K562 (cell line): ENCODE results near the gene EML6. TPM values are rescaled to one million over a fixed set of nuclear protein-coding genes. Genes with fewer than 3 reads are reported as not detected.

Experiments
- ATAC-seq: fragments of 200-7000 bp; cut with Tn5 transposase; 3 replicates; pipeline ENCODE4 v1.9.1; 2020; ENCODE audit warnings: moderate library complexity
- BruUV-seq: library from RNA; stranded (reverse); fragments of 400-500 nt; replicated peaks from 2 replicates; lab custom pipeline; 2021; lab: Mats Ljungman, UMichigan
- CTCF ChIA-PET: fragments of 300-600 bp; formaldehyde crosslinking; extraction: SDS; loops from one replicate; lab custom pipeline; 2021; ENCODE audit warnings: low intra/inter-chr PET ratio; lab: Yijun Ruan, JAX
- POLR2A ChIA-PET: fragments of 300-600, 350-650 bp; sonication (Branson Sonifier 250); formaldehyde crosslinking; extraction: SDS; loops from one replicate; lab custom pipeline; 2021; ENCODE audit warnings: antibody characterized with exemption, inconsistent platforms; lab: Yijun Ruan, JAX
- DNase-seq, 4 experiments: peaks; one replicate each; pipeline versions ENCODE4 v3.0.0 to v3.0.0-alpha.2; 2011 to 2018; ENCODE audit warnings: low spot score in 3 of 4, mixed read lengths in 3 of 4; ENCODE audit errors: extremely low read depth in 1 of 4
- FAIRE-seq: peaks from 2 replicates; lab custom pipeline; 2011; peaks lifted over from hg19 to GRCh38; lab: Jason Lieb, UNC
- H2AFZ ChIP-seq: 2 replicates; pipeline ENCODE4 v1.6.0; 2011; ENCODE audit warnings: low read depth, low read length, control low read depth, inconsistent platforms
- H3K27ac ChIP-seq: fragments of 200-600 bp; 3 replicates; pipeline ENCODE4 v1.8.0; 2011; ENCODE audit warnings: low read depth, mild to moderate bottlenecking, control low read depth, inconsistent platforms, low read length, moderate library complexity, mixed read lengths; ENCODE audit errors: extremely low read depth
- H3K27me3 ChIP-seq, 2 experiments: fragments of 300-600 bp in 1 of 2; 2 replicates in 1 of 2; 3 replicates in 1 of 2; pipeline versions ENCODE4 v1.6.0 to v1.8.0; 2011; ENCODE audit warnings: inconsistent platforms in 2 of 2, low read length in 2 of 2, mild to moderate bottlenecking in 1 of 2, mixed read lengths in 1 of 2, moderate library complexity in 1 of 2; ENCODE audit not compliant: control insufficient read depth in 2 of 2, insufficient read depth in 2 of 2
- H3K36me3 ChIP-seq: fragments of 300-600 bp; 3 replicates; pipeline ENCODE4 v1.8.0; 2011; ENCODE audit warnings: mild to moderate bottlenecking, low read length, inconsistent platforms; ENCODE audit not compliant: control insufficient read depth, insufficient read depth
- H3K4me1 ChIP-seq, 2 experiments: fragments of 200-600 bp in 1 of 2; replicated peaks in 1 of 2; 2 replicates in 1 of 2; 3 replicates in 1 of 2; pipeline versions ENCODE4 v1.5.1 to v1.8.0; 2011; ENCODE audit warnings: inconsistent platforms in 2 of 2, low read length in 2 of 2, mild to moderate bottlenecking in 1 of 2, mixed read lengths in 1 of 2, moderate library complexity in 1 of 2; ENCODE audit not compliant: control insufficient read depth in 2 of 2, insufficient read depth in 2 of 2
- H3K4me2 ChIP-seq: 2 replicates; pipeline ENCODE4 v1.6.1; 2011; ENCODE audit warnings: low read length, control low read depth, inconsistent platforms, mixed read lengths; ENCODE audit not compliant: insufficient read depth
- H3K4me3 ChIP-seq: fragments of 200-600 bp; sonication (generic), shearing (Covaris generic); 2 replicates; pipeline ENCODE4 v1.5.1; 2016; ENCODE audit warnings: control low read depth, inconsistent platforms
- H3K79me2 ChIP-seq: fragments of 200-600 bp; 3 replicates; pipeline ENCODE4 v1.8.0; 2011; ENCODE audit warnings: low read length, inconsistent platforms; ENCODE audit not compliant: control insufficient read depth, insufficient read depth
- H3K9ac ChIP-seq, 2 experiments: 2 replicates each; pipeline versions ENCODE4 v1.6.0 to v1.6.1; 2011; ENCODE audit warnings: low read depth in 2 of 2, low read length in 2 of 2, control low read depth in 1 of 2, inconsistent platforms in 1 of 2, mild to moderate bottlenecking in 1 of 2, mixed read lengths in 1 of 2; ENCODE audit not compliant: insufficient read depth in 1 of 2
- H3K9me1 ChIP-seq: one replicate; pipeline ENCODE4 v1.6.0; 2011; ENCODE audit warnings: inconsistent platforms, mild to moderate bottlenecking, low read length, moderate library complexity; ENCODE audit not compliant: control insufficient read depth, insufficient read depth
- H3K9me3 ChIP-seq: replicated peaks from 2 replicates; pipeline ENCODE4 v1.5.1; 2011; ENCODE audit warnings: low read depth, low read length, inconsistent platforms; ENCODE audit not compliant: control insufficient read depth, insufficient read depth
- H4K20me1 ChIP-seq: replicated peaks from 2 replicates; pipeline ENCODE4 v1.6.1; 2011; ENCODE audit warnings: low read length, inconsistent platforms, mixed read lengths; ENCODE audit not compliant: control insufficient read depth, insufficient read depth
- CHD1 ChIP-seq: fragments of 200-600 bp; sonication (generic); IDR thresholded peaks from one replicate; pipeline ENCODE4 v1.6.1; 2012; ENCODE audit warnings: mild to moderate bottlenecking, moderate library complexity, low read length, inconsistent platforms
- EHMT2 ChIP-seq: fragments of 450-650 bp; IDR thresholded peaks from 2 replicates; pipeline ENCODE4 v1.6.1; 2018; ENCODE audit warnings: antibody characterized with exemption
- HNRNPUL1 ChIP-seq: fragments of 200-400 bp; formaldehyde crosslinking; IDR thresholded peaks from 2 replicates; pipeline ENCODE4 v1.6.1; 2017; ENCODE audit warnings: low read length
- LEF1 ChIP-seq: fragments of 450-650 bp; IDR thresholded peaks from 2 replicates; pipeline ENCODE4 v1.6.1; 2016; ENCODE audit warnings: mild to moderate bottlenecking
- MEIS2 ChIP-seq: fragments of 450-650 bp; IDR thresholded peaks from 2 replicates; pipeline ENCODE4 v1.6.1; 2014; ENCODE audit warnings: mild to moderate bottlenecking; ENCODE audit not compliant: partially characterized antibody
- NCOA2 ChIP-seq, 2 experiments: fragments of 450-650 bp; IDR thresholded peaks; 2 replicates each; pipeline ENCODE4 v1.6.1; 2018; ENCODE audit warnings: mild to moderate bottlenecking in 2 of 2, moderate library complexity in 1 of 2; ENCODE audit not compliant: partially characterized antibody in 2 of 2
- TFAM ChIP-seq: fragments of 250-450 bp; sonication (Bioruptor Pico); conservative IDR thresholded peaks from 2 replicates; pipeline ENCODE4 v1.5.0; 2021; ENCODE audit warnings: mild to moderate bottlenecking, moderate library complexity
- TRIM28 ChIP-seq: fragments of 450-650 bp; IDR thresholded peaks from 2 replicates; pipeline ENCODE4 v1.6.1; 2017
- XRCC3 ChIP-seq: fragments of 450-650 bp; IDR thresholded peaks from 2 replicates; pipeline ENCODE4 v1.6.1; 2017; ENCODE audit warnings: mild to moderate bottlenecking, moderate library complexity
- ZFP30 ChIP-seq: fragments of 250-450 bp; sonication (Bioruptor Pico); IDR thresholded peaks from 2 replicates; pipeline ENCODE4 v1.8.0; 2022; ENCODE audit warnings: moderate library complexity, mild to moderate bottlenecking, inconsistent platforms, borderline replicate concordance
- WGBS: fragments of 100-300 bp; shearing (Covaris generic); methylation state at CpG from one replicate; pipeline ENCODE4 v1.1.6; 2016; ENCODE audit warnings: low coverage, mixed read lengths; ENCODE audit not compliant: insufficient coverage; ENCODE audit errors: missing lambda C conversion rate; 5-methylcytosine and 5-hydroxymethylcytosine counted together
- in situ Hi-C: fragments of 300-500 bp; cut with MboI; formaldehyde crosslinking; loops from 4 replicates; pipeline ENCODE4 v1.15.0; 2018; ENCODE audit warnings: inconsistent platforms, mixed read lengths
- intact Hi-C: fragments of 100-400 bp; cut with micrococcal nuclease; formaldehyde crosslinking; loops from 2 replicates; pipeline ENCODE4 v1.14.2; 2022
- polyA plus RNA-seq, 8 experiments: library from polyadenylated mRNA; depleted of rRNA in 4 of 8; stranded (reverse) in 5 of 8; unstranded in 3 of 8; fragments of >200 nt; fragmentation: Nextera tagmentation in 2 of 8; fragmentation: Illumina TruSeq in 1 of 8; extraction: Ambion mirVana in 2 of 8; extraction: Trizol in 1 of 8; gene quantifications; 2 replicates each; pipeline versions ENCODE4 v1.2.1 to v1.2.3, GENCODE V29; 2011 to 2014; ENCODE audit warnings: inconsistent platforms in 1 of 8, missing spikeins in 1 of 8
- total RNA-seq, 7 experiments: library from RNA; depleted of rRNA in 6 of 7; stranded (reverse); fragments of >200 nt in 6 of 7; fragmentation: Illumina TruSeq in 2 of 7; extraction: Trizol in 2 of 7; gene quantifications; 2 replicates each; pipeline versions ENCODE4 v1.2.1 to v1.2.3, GENCODE V29; 2011 to 2021; ENCODE audit warnings: low replicate concordance in 1 of 7
- TF ChIP-seq, protein P1 (sequence below): sonication (generic); formaldehyde crosslinking; IDR thresholded peaks from 2 replicates; pipeline ENCODE4 v1.5.0; 2020; ENCODE audit warnings: missing genetic modification reagents

EML6 gene
- total and polyA plus RNA-seq, 9 of the 15 experiments (the other 6 are each of a cell fraction or from before 2014, with no cell fraction given): 0.07 to 0.56 (median 0.25) TPM

GRCh38 chr2:54831480-54831879 lies 108.0 kb downstream of the EML6 start:
- no peaks in the 10 kb centered on the region for H3K4me1 ChIP-seq
- H3K4me2 ChIP-seq: no peak overlapping the region
- no peaks in the 10 kb centered on the region for H3K9me3 ChIP-seq
- no TSS peak for BruUV-seq
- no peak overlapping the region for H3K4me3 ChIP-seq
- no peaks in the 10 kb centered on the region for H3K9me1 ChIP-seq
- intact Hi-C loops (no loop called here), in situ Hi-C loops (no loop called here)
- WGBS: 1% methylated on average over 9 of the region's 9 CpGs
- no peak overlapping the region for H3K27ac ChIP-seq
- H3K79me2 ChIP-seq: no peaks in the 10 kb centered on the region
- H3K9ac ChIP-seq: no peak overlapping the region
- CTCF ChIA-PET: no interaction called here
- TF ChIP-seq MEIS2: no peak
- TF ChIP-seq, protein P1, sequence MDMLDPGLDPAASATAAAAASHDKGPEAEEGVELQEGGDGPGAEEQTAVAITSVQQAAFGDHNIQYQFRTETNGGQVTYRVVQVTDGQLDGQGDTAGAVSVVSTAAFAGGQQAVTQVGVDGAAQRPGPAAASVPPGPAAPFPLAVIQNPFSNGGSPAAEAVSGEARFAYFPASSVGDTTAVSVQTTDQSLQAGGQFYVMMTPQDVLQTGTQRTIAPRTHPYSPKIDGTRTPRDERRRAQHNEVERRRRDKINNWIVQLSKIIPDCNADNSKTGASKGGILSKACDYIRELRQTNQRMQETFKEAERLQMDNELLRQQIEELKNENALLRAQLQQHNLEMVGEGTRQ (CRISPR knock-in tag): no peak
- TF ChIP-seq EHMT2: no peak
- TF ChIP-seq CHD1: no peak
- TF ChIP-seq TRIM28: no peak
- TF ChIP-seq LEF1: no peak
- TF ChIP-seq TFAM: no peak
- no peak for TF ChIP-seq ZFP30
- no peak for TF ChIP-seq HNRNPUL1
- TF ChIP-seq XRCC3: no peak
- no peak for TF ChIP-seq NCOA2 (IDR thresholded peaks at IDR 0.05; ENCODE audit: partially characterized antibody in 2 of 2)
- H3K36me3 ChIP-seq: no peaks in the 10 kb centered on the region
- H3K27me3 ChIP-seq: peaks cover 18 to 46% of the 10 kb centered on the region in 2 experiments
- no peak for FAIRE-seq
- no peak overlapping the region for H2AFZ ChIP-seq
- POLR2A ChIA-PET: interaction anchor here (0.6 kb wide), 1 partner anchor 10 kb away, joined by 3 read pairs; no protein-coding TSS in a partner anchor
- ATAC-seq: no peak
- no peaks in the 10 kb centered on the region for H4K20me1 ChIP-seq
- no peak for DNase-seq
